ENCODE measurements around the gene XRCC1. TPM values are rescaled to one million over a fixed set of nuclear protein-coding genes. Genes with fewer than 3 reads are reported as not detected.
"Not testable (repeated sequence)": the region's sequence is repeated elsewhere in the genome, so short reads cannot be mapped to it uniquely, and the experiment has no call there.

The XRCC1 gene
- total RNA-seq, 1 experiment from 2014 or later: 38.0 TPM

DNA sequence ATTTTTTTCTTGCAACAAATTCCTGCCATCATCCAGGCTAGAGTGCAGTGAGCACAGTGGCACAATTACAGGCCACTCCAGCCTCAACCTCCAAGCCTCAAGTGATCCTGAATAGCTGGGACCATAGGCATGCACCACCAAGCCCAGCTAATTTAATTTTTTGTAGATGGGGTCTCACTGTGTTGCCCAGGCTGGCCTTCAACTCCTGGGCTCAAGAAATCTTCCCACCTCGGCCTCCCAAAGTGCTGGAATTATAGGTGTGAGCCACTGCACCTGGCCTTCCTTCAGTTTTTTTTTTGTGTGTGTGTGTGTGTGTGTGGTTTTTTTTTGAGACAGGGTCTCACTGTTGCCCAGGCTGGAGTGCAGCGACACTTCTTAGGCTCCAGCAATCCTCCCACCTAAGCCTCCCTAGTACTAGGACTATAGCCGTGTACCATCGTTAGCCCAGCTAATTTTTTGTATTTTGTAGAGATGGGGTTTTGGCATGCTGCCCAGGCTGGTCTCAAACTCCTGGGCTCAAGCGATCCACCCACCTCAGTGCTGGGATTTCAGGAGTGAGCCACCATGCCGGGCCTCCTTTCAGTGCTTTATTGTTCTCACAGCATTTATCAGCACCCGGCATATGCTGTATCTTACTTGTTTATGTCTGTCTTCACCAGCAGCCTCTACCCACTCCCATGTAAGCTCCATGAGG, 30.7 kb upstream of the XRCC1 start:
- Mint-ChIP-seq H3K27ac (no peak overlapping the region), H3K4me3 (no peak overlapping the region), H3K27me3 (ENCODE audit: low read depth) (no peaks in the 10 kb centered on the region), H3K9me3 (no peaks in the 10 kb centered on the region), H3K36me3 (ENCODE audit: insufficient read depth in 1 of 3, low read depth in 3 of 3) (peaks cover 8 to 23% (median 19%) of the 10 kb centered on the region in 3 experiments; a peak in 6 of 7 replicates), H3K4me1 (peaks cover 6% of the 10 kb centered on the region in 2 experiments)
- no peaks in the 10 kb centered on the region for H3K23me2 ChIP-seq (ENCODE audit: insufficient read length, low read depth, low read length, poor library complexity, severe bottlenecking)
- no peak overlapping the region for H2AK5ac ChIP-seq (ENCODE audit: insufficient read length, low read length)
- no CpG with 5 or more reads among the region's 7 CpGs for WGBS (ENCODE audit: extremely low coverage, insufficient read length, low lambda C conversion rate)
- H3K14ac ChIP-seq (ENCODE audit: insufficient read depth, low read length): no peak overlapping the region
- H3K79me1 ChIP-seq (ENCODE audit: insufficient read depth, low read depth, low read length, poor library complexity, severe bottlenecking): no peaks in the 10 kb centered on the region
- no peak overlapping the region for H2BK120ac ChIP-seq (ENCODE audit: low read depth, low read length, poor library complexity, severe bottlenecking)
- no peaks in the 10 kb centered on the region for H3K27me3 ChIP-seq (ENCODE audit: insufficient read depth, low read length)
- H2BK15ac ChIP-seq (ENCODE audit: low read depth, low read length): no peak overlapping the region
- no peak overlapping the region for H2BK20ac ChIP-seq (ENCODE audit: low read depth, low read length, poor library complexity, severe bottlenecking)
- no peaks in the 10 kb centered on the region for H4K20me1 ChIP-seq (ENCODE audit: control insufficient read depth, insufficient read depth, insufficient read length)
- TF ChIP-seq, protein P1, sequence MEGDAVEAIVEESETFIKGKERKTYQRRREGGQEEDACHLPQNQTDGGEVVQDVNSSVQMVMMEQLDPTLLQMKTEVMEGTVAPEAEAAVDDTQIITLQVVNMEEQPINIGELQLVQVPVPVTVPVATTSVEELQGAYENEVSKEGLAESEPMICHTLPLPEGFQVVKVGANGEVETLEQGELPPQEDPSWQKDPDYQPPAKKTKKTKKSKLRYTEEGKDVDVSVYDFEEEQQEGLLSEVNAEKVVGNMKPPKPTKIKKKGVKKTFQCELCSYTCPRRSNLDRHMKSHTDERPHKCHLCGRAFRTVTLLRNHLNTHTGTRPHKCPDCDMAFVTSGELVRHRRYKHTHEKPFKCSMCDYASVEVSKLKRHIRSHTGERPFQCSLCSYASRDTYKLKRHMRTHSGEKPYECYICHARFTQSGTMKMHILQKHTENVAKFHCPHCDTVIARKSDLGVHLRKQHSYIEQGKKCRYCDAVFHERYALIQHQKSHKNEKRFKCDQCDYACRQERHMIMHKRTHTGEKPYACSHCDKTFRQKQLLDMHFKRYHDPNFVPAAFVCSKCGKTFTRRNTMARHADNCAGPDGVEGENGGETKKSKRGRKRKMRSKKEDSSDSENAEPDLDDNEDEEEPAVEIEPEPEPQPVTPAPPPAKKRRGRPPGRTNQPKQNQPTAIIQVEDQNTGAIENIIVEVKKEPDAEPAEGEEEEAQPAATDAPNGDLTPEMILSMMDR (conservative IDR thresholded peaks at IDR 0.05): no peak
- H3K79me2 ChIP-seq (ENCODE audit: insufficient read depth, low read length): no peaks in the 10 kb centered on the region
- H4K91ac ChIP-seq (ENCODE audit: insufficient read length, low read depth, low read length): no peak overlapping the region
- no peak overlapping the region for H3K18ac ChIP-seq (ENCODE audit: insufficient read length, low read depth, low read length)
- H2BK5ac ChIP-seq (ENCODE audit: insufficient read length, low read length): no peak overlapping the region
- H2BK12ac ChIP-seq (ENCODE audit: insufficient read length, low read depth, low read length): no peak overlapping the region
- no peak overlapping the region for H3K4me2 ChIP-seq (ENCODE audit: insufficient read depth, insufficient read length, low read length)
- no peak for DNase-seq
- no peak overlapping the region for H3K56ac ChIP-seq (ENCODE audit: insufficient read length, low read depth, low read length)
- H2AFZ ChIP-seq (ENCODE audit: low read length): no peak overlapping the region
- no peak overlapping the region for H3K23ac ChIP-seq (ENCODE audit: insufficient read length, low read depth, low read length)
- H3K9ac ChIP-seq (ENCODE audit: extremely low read depth, insufficient read length, low read length): no peak overlapping the region
- H3T11ph ChIP-seq (ENCODE audit: low read length): no peak overlapping the region
- no peaks in the 10 kb centered on the region for H3K4me1 ChIP-seq (ENCODE audit: insufficient read depth, low read length)
- H4K8ac ChIP-seq (replicated peaks; ENCODE audit: insufficient read length, low read depth, low read length): no peak overlapping the region
- H3K9me3 ChIP-seq (ENCODE audit: control insufficient read depth, low read depth, low read length): no peaks in the 10 kb centered on the region
- no peak overlapping the region for H4K5ac ChIP-seq (ENCODE audit: insufficient read length, low read depth, low read length)
- H3K4ac ChIP-seq (ENCODE audit: low read depth, low read length): no peak overlapping the region
- H3K27ac ChIP-seq (ENCODE audit: insufficient read length, low read depth, low read length): no peak overlapping the region

DNA sequence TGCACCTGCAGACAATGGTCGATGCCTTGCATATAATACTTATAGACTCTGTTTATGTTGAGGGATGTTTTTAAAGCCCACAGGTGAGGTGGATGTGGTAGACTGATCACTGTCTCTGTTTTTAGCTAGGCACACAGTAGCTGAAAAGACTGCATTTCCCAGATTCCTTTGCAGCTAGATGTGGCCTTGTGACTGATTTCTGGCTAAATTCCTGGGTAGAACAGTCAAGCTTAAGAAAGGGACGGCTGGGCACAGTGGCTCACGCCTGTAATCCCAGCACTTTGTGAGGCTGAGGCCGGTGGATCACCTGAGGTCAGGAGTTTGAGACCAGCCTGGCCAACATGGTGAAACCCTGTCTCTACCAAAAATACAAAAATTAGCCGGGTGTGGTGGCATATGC, 25.0 kb upstream of the XRCC1 start:
- not testable (repeated sequence) for H3K4me3 Mint-ChIP-seq; H3K4me2 ChIP-seq (ENCODE audit: insufficient read depth, insufficient read length, low read length); H4K5ac ChIP-seq (ENCODE audit: insufficient read length, low read depth, low read length); H2BK20ac ChIP-seq (ENCODE audit: low read depth, low read length, poor library complexity, severe bottlenecking); H3K79me2 ChIP-seq (ENCODE audit: insufficient read depth, low read length); H3K4me1 ChIP-seq (ENCODE audit: insufficient read depth, low read length); H4K91ac ChIP-seq (ENCODE audit: insufficient read length, low read depth, low read length); H2AFZ ChIP-seq (ENCODE audit: low read length); H3K56ac ChIP-seq (ENCODE audit: insufficient read length, low read depth, low read length); H2AK5ac ChIP-seq (ENCODE audit: insufficient read length, low read length); H3K9me3 ChIP-seq (ENCODE audit: control insufficient read depth, low read depth, low read length); H3K4ac ChIP-seq (ENCODE audit: low read depth, low read length); H3K27me3 ChIP-seq (ENCODE audit: insufficient read depth, low read length); H3K27ac ChIP-seq (ENCODE audit: insufficient read length, low read depth, low read length); H3K18ac ChIP-seq (ENCODE audit: insufficient read length, low read depth, low read length); H4K20me1 ChIP-seq (ENCODE audit: control insufficient read depth, insufficient read depth, insufficient read length); H3T11ph ChIP-seq (ENCODE audit: low read length); H3K27me3 Mint-ChIP-seq (ENCODE audit: low read depth); H2BK5ac ChIP-seq (ENCODE audit: insufficient read length, low read length); H4K8ac ChIP-seq (replicated peaks; ENCODE audit: insufficient read length, low read depth, low read length); DNase-seq; H2BK12ac ChIP-seq (ENCODE audit: insufficient read length, low read depth, low read length); H3K79me1 ChIP-seq (ENCODE audit: insufficient read depth, low read depth, low read length, poor library complexity, severe bottlenecking); H3K23ac ChIP-seq (ENCODE audit: insufficient read length, low read depth, low read length); H2BK15ac ChIP-seq (ENCODE audit: low read depth, low read length); H3K9ac ChIP-seq (ENCODE audit: extremely low read depth, insufficient read length, low read length); H3K9me3 Mint-ChIP-seq; H3K27ac Mint-ChIP-seq; H3K14ac ChIP-seq (ENCODE audit: insufficient read depth, low read length); H2BK120ac ChIP-seq (ENCODE audit: low read depth, low read length, poor library complexity, severe bottlenecking)
- H3K23me2 ChIP-seq (ENCODE audit: insufficient read length, low read depth, low read length, poor library complexity, severe bottlenecking): peaks cover 12% of the 10 kb centered on the region
- peaks cover 0 to 27% (median 16%) of the 10 kb centered on the region in 3 experiments; a peak in 6 of 7 replicates for H3K36me3 Mint-ChIP-seq (ENCODE audit: insufficient read depth in 1 of 3, low read depth in 3 of 3)
- H3K4me1 Mint-ChIP-seq: peaks cover 15 to 19% of the 10 kb centered on the region in 2 experiments
- WGBS (ENCODE audit: extremely low coverage, insufficient read length, low lambda C conversion rate): no CpG with 5 or more reads among the region's 5 CpGs

Measured in H9 (cell line).